Activated T-cell treated with anti-CD3 and anti-CD28 coated beads, Interleukin-2, amount 50 U/mL, for 4 hours (primary cell): Measurements from ENCODE around the gene TACSTD2. TPM values are rescaled to one million over a fixed set of nuclear protein-coding genes. Genes with fewer than 3 reads are reported as not detected.
"Not testable (repeated sequence)": the region's sequence is repeated elsewhere in the genome, so short reads cannot be mapped to it uniquely, and the experiment has no call there.

Experiments used
- ATAC-seq, 2 donors: fragments of 200-7000 bp; cut with Tn5 transposase; one replicate each; pipeline ENCODE4 v1.10.0; 2021
- DNase-seq: peaks from one replicate; pipeline ENCODE4 v3.0.0-alpha.2; 2020
- H3K27me3 Mint-ChIP-seq: one replicate; pipeline ENCODE4 v1.8.0; 2021; ENCODE audit warnings: low read depth, mixed read lengths
- H3K36me3 Mint-ChIP-seq: one replicate; pipeline ENCODE4 v1.8.0; 2022; ENCODE audit warnings: mixed read lengths; ENCODE audit not compliant: insufficient read depth
- H3K4me1 Mint-ChIP-seq: one replicate; pipeline ENCODE4 v1.8.0; 2021; ENCODE audit warnings: low read depth, mixed read lengths
- H3K4me3 Mint-ChIP-seq: one replicate; pipeline ENCODE4 v1.8.0; 2021; ENCODE audit warnings: mild to moderate bottlenecking, moderate library complexity, mixed read lengths
- H3K9me3 Mint-ChIP-seq: one replicate; pipeline ENCODE4 v1.8.0; 2021; ENCODE audit warnings: mixed read lengths
- total RNA-seq, 3 donors: library from RNA; stranded (reverse); gene quantifications; one replicate each; pipeline ENCODE4 v1.2.1, GENCODE V29; 2021

Gene TACSTD2
- total RNA-seq, 3 donors from 2014 or later, result 0.08 to 0.11 TPM; not detected in 1

- Mint-ChIP-seq H3K4me3 (no peak overlapping the region), H3K9me3 (no peaks in the 10 kb centered on the region), H3K27me3 (peaks cover 33% of the 10 kb centered on the region)
Observed at GRCh38 chr1:58597996-58598395, 20.9 kb upstream of the TACSTD2 start.

GRCh38 chr1:58597076-58597475, 20.0 kb upstream of the TACSTD2 start:
- ATAC-seq (no peak), DNase-seq (no peak)
- Mint-ChIP-seq H3K27me3 (peaks cover 29% of the 10 kb centered on the region), H3K4me3 (no peak overlapping the region), H3K4me1 (no peaks in the 10 kb centered on the region), H3K9me3 (no peaks in the 10 kb centered on the region), H3K36me3 (no peaks in the 10 kb centered on the region)

More at GRCh38 chr1:58597996-58598395, 20.9 kb upstream of the TACSTD2 start:
- ATAC-seq (no peak), DNase-seq (no peak)
- Mint-ChIP-seq H3K36me3 (no peaks in the 10 kb centered on the region), H3K4me1 (no peaks in the 10 kb centered on the region)

- H3K4me3 Mint-ChIP-seq, result no peak overlapping the region
- ATAC-seq, result no peak
- no peaks in the 10 kb centered on the region for H3K4me1 Mint-ChIP-seq
- H3K36me3 Mint-ChIP-seq, result no peaks in the 10 kb centered on the region
- H3K27me3 Mint-ChIP-seq, result peaks cover 29% of the 10 kb centered on the region
- DNase-seq, result no peak
- no peaks in the 10 kb centered on the region for H3K9me3 Mint-ChIP-seq
Observed at GRCh38 chr1:58596631-58597052, 19.6 kb upstream of the TACSTD2 start.

- DNase-seq (no peak), ATAC-seq (no peak)
- no peaks in the 10 kb centered on the region for H3K4me1 Mint-ChIP-seq
- H3K36me3 Mint-ChIP-seq, result no peaks in the 10 kb centered on the region
- no peaks in the 10 kb centered on the region for H3K9me3 Mint-ChIP-seq
- H3K27me3 Mint-ChIP-seq, result peaks cover 19% of the 10 kb centered on the region
- H3K4me3 Mint-ChIP-seq, result no peak overlapping the region
Observed at GRCh38 chr1:58594546-58594945, 17.5 kb upstream of the TACSTD2 start.

- ATAC-seq (no peak), DNase-seq (no peak)
- H3K27me3 Mint-ChIP-seq, result peaks cover 8% of the 10 kb centered on the region
- no peaks in the 10 kb centered on the region for H3K4me1 Mint-ChIP-seq
- H3K36me3 Mint-ChIP-seq, result no peaks in the 10 kb centered on the region
- no peak overlapping the region for H3K4me3 Mint-ChIP-seq
- no peaks in the 10 kb centered on the region for H3K9me3 Mint-ChIP-seq
Observed at GRCh38 chr1:58592522-58593134, 15.6 kb upstream of the TACSTD2 start.

- no peaks in the 10 kb centered on the region for H3K9me3 Mint-ChIP-seq
- no peaks in the 10 kb centered on the region for H3K4me1 Mint-ChIP-seq
- ATAC-seq (no peak), DNase-seq (no peak)
- peaks cover 9% of the 10 kb centered on the region for H3K27me3 Mint-ChIP-seq
- H3K36me3 Mint-ChIP-seq, result no peaks in the 10 kb centered on the region
- no peak overlapping the region for H3K4me3 Mint-ChIP-seq
Observed at GRCh38 chr1:58591806-58592205, 14.8 kb upstream of the TACSTD2 start.

GRCh38 chr1:58590019-58590418, 13.0 kb upstream of the TACSTD2 start:
- no peaks in the 10 kb centered on the region for H3K36me3 Mint-ChIP-seq
- H3K4me3 Mint-ChIP-seq, result no peak overlapping the region
- no peaks in the 10 kb centered on the region for H3K9me3 Mint-ChIP-seq
- H3K4me1 Mint-ChIP-seq, result no peaks in the 10 kb centered on the region
- peaks cover 15% of the 10 kb centered on the region for H3K27me3 Mint-ChIP-seq
- DNase-seq (no peak), ATAC-seq (no peak)

GRCh38 chr1:58588396-58588795, 11.3 kb upstream of the TACSTD2 start:
- ATAC-seq, result no peak
- no peak for DNase-seq
- Mint-ChIP-seq H3K36me3 (no peaks in the 10 kb centered on the region), H3K9me3 (no peaks in the 10 kb centered on the region), H3K4me3 (no peak overlapping the region), H3K27me3 (peaks cover 25% of the 10 kb centered on the region), H3K4me1 (peaks cover 4% of the 10 kb centered on the region)

GRCh38 chr1:58587667-58588066, 10.6 kb upstream of the TACSTD2 start:
- H3K4me1 Mint-ChIP-seq, result peaks cover 4% of the 10 kb centered on the region
- no peak overlapping the region for H3K4me3 Mint-ChIP-seq
- peaks cover 25% of the 10 kb centered on the region for H3K27me3 Mint-ChIP-seq
- ATAC-seq (no peak), DNase-seq (no peak)
- no peaks in the 10 kb centered on the region for H3K36me3 Mint-ChIP-seq
- H3K9me3 Mint-ChIP-seq, result no peaks in the 10 kb centered on the region

- H3K27me3 Mint-ChIP-seq, result peaks cover 25% of the 10 kb centered on the region
- no peaks in the 10 kb centered on the region for H3K9me3 Mint-ChIP-seq
- ATAC-seq, result no peak
Observed at GRCh38 chr1:58586271-58586670, 9.2 kb upstream of the TACSTD2 start.

GRCh38 chr1:58585581-58586151, 8.6 kb upstream of the TACSTD2 start:
- Mint-ChIP-seq H3K36me3 (no peaks in the 10 kb centered on the region), H3K4me3 (no peak overlapping the region), H3K27me3 (peaks cover 27% of the 10 kb centered on the region), H3K9me3 (no peaks in the 10 kb centered on the region), H3K4me1 (peaks cover 4% of the 10 kb centered on the region)
- no peak for ATAC-seq
- DNase-seq, result no peak

More at GRCh38 chr1:58586271-58586670, 9.2 kb upstream of the TACSTD2 start:
- no peaks in the 10 kb centered on the region for H3K36me3 Mint-ChIP-seq
- H3K4me1 Mint-ChIP-seq, result peaks cover 4% of the 10 kb centered on the region
- no peak overlapping the region for H3K4me3 Mint-ChIP-seq
- DNase-seq, result no peak

- H3K27me3 Mint-ChIP-seq, result peaks cover 29% of the 10 kb centered on the region
Observed at GRCh38 chr1:58585166-58585565, 8.1 kb upstream of the TACSTD2 start.

GRCh38 chr1:58584082-58584895, 7.2 kb upstream of the TACSTD2 start:
- ATAC-seq, result peak; percentile 71 to 74
- DNase-seq, result no peak
- Mint-ChIP-seq H3K36me3 (no peaks in the 10 kb centered on the region), H3K4me3 (no peak overlapping the region), H3K4me1 (peaks cover 4% of the 10 kb centered on the region), H3K9me3 (no peaks in the 10 kb centered on the region), H3K27me3 (peaks cover 37% of the 10 kb centered on the region)

More at GRCh38 chr1:58585166-58585565, 8.1 kb upstream of the TACSTD2 start:
- Mint-ChIP-seq H3K4me3 (no peak overlapping the region), H3K4me1 (peaks cover 4% of the 10 kb centered on the region), H3K9me3 (no peaks in the 10 kb centered on the region), H3K36me3 (no peaks in the 10 kb centered on the region)
- ATAC-seq (no peak), DNase-seq (no peak)

- peaks cover 4% of the 10 kb centered on the region for H3K4me1 Mint-ChIP-seq
- ATAC-seq, result no peak
- no peak overlapping the region for H3K4me3 Mint-ChIP-seq
- no peak for DNase-seq
- peaks cover 41% of the 10 kb centered on the region for H3K27me3 Mint-ChIP-seq
- H3K36me3 Mint-ChIP-seq, result no peaks in the 10 kb centered on the region
- H3K9me3 Mint-ChIP-seq, result no peaks in the 10 kb centered on the region
Observed at GRCh38 chr1:58583496-58583895, 6.4 kb upstream of the TACSTD2 start.

- DNase-seq, H3K9me3 Mint-ChIP-seq, H3K4me3 Mint-ChIP-seq, ATAC-seq, H3K36me3 Mint-ChIP-seq: not testable (repeated sequence)
- Mint-ChIP-seq H3K4me1 (peaks cover 11% of the 10 kb centered on the region), H3K27me3 (peaks cover 52% of the 10 kb centered on the region)
Observed at GRCh38 chr1:58582143-58582542, 5.1 kb upstream of the TACSTD2 start.
